T-helper 2 cell treated with Interferon-gamma antibody and Interleukin-4, amounts not matched to agents 5 μg/mL and 100 μg/mL, for 36 hours (primary cell): ENCODE results near the gene CFAP20.

Experiments used
- DNase-seq: peaks from one replicate; pipeline ENCODE4 v3.0.0; 2021; ENCODE audit warnings: low spot score
- H3K27ac Mint-ChIP-seq: one replicate; pipeline ENCODE4 v1.8.0; 2021; ENCODE audit warnings: mild to moderate bottlenecking, mixed read lengths
- H3K27me3 Mint-ChIP-seq: one replicate; pipeline ENCODE4 v1.8.0; 2021; ENCODE audit warnings: low read depth, mixed read lengths
- H3K36me3 Mint-ChIP-seq: one replicate; pipeline ENCODE4 v1.8.0; 2021; ENCODE audit warnings: low read depth, mixed read lengths
- H3K4me1 Mint-ChIP-seq: one replicate; pipeline ENCODE4 v1.8.0; 2021; ENCODE audit warnings: low read depth, mixed read lengths
- H3K4me3 Mint-ChIP-seq: one replicate; pipeline ENCODE4 v1.8.0; 2022; ENCODE audit warnings: mild to moderate bottlenecking, moderate library complexity, mixed read lengths
- H3K9me3 Mint-ChIP-seq: one replicate; pipeline ENCODE4 v1.8.0; 2021; ENCODE audit warnings: mixed read lengths

The CFAP20 gene

GRCh38 chr16:58137581-58137980, 8.4 kb upstream of the CFAP20 start:
- no peak for DNase-seq
- Mint-ChIP-seq H3K27ac (no peak overlapping the region), H3K36me3 (peaks cover 3% of the 10 kb centered on the region), H3K27me3 (no peaks in the 10 kb centered on the region), H3K4me1 (no peaks in the 10 kb centered on the region), H3K4me3 (no peak overlapping the region), H3K9me3 (peaks cover 17% of the 10 kb centered on the region)

DNA sequence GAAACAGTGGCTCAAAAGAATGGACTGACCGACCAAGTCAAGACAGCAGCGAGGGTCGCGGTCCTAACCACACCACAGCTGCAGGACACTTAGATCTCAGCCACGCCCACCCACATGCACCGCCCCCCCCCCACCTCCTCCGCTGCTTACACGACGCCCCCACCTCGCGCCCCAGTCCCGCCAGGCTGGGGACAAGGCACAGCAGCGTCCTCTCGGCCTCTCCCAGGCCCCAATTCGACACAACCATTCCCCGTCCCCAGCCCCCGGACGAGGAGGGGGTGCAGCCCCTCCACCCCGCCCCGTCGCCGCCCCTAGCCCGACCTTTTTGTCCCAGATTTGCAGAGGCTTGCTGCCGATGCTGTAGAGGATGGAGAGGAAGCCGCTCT, 477 bp downstream of the CFAP20 start:
- peak overlapping the region; percentile 82 for H3K27ac Mint-ChIP-seq
- H3K36me3 Mint-ChIP-seq, result peaks cover 9% of the 10 kb centered on the region
- H3K4me3 Mint-ChIP-seq, result peak overlapping the region; percentile 87
- H3K9me3 Mint-ChIP-seq, result no peaks in the 10 kb centered on the region
- no peaks in the 10 kb centered on the region for H3K27me3 Mint-ChIP-seq
- peaks cover 38% of the 10 kb centered on the region for H3K4me1 Mint-ChIP-seq
- no peak for DNase-seq

DNA sequence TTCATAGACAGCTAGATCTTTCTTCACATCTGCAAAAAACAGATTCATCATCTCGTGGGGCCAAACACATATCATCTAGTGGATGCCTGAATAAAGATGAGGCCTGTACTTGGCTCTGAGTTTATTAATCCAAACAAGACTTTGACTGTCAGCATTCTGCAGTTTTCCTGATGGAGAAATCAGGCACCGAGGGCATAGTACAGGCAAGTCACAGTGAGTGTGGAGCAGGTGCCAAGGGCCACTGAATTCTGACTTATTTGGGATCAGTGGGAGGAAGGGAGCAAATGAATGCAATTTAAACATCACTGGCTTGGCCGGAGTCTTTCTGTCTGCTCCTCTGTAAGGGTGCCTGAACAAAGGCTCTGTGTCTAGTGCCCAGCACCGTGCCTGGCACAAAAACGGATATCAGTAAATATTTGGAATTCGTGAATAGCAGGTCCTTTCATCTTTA, 975 bp downstream of the CFAP20 start:
- Mint-ChIP-seq H3K27ac (peak overlapping the region; percentile 82), H3K27me3 (no peaks in the 10 kb centered on the region), H3K9me3 (no peaks in the 10 kb centered on the region), H3K36me3 (peaks cover 9% of the 10 kb centered on the region), H3K4me3 (peak overlapping the region; percentile 87), H3K4me1 (peaks cover 39% of the 10 kb centered on the region)
- no peak for DNase-seq

DNA sequence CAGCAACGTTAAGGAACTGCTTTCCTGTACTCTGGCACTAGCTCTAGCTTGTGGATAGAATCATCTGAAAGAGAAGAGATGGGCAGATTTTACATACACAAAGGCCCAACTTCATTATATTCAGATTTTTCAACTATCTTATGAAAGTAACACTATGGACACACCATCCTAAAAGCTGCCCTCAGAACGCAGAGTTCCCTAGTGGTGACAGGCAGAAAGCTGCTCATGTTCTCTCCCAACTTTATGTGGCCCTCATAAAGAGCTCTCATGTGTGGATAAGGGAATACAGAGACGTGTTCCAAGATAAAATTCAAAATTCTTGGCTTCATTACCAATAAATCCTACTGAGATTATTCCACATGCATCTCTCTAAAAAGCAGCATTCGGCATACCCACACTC, 1.5 kb downstream of the CFAP20 start:
- peak overlapping the region; percentile 82 for H3K27ac Mint-ChIP-seq
- H3K4me3 Mint-ChIP-seq, result peak overlapping the region; percentile 87
- peaks cover 9% of the 10 kb centered on the region for H3K36me3 Mint-ChIP-seq
- no peak for DNase-seq
- H3K27me3 Mint-ChIP-seq, result no peaks in the 10 kb centered on the region
- H3K9me3 Mint-ChIP-seq, result no peaks in the 10 kb centered on the region
- peaks cover 40% of the 10 kb centered on the region for H3K4me1 Mint-ChIP-seq

DNA sequence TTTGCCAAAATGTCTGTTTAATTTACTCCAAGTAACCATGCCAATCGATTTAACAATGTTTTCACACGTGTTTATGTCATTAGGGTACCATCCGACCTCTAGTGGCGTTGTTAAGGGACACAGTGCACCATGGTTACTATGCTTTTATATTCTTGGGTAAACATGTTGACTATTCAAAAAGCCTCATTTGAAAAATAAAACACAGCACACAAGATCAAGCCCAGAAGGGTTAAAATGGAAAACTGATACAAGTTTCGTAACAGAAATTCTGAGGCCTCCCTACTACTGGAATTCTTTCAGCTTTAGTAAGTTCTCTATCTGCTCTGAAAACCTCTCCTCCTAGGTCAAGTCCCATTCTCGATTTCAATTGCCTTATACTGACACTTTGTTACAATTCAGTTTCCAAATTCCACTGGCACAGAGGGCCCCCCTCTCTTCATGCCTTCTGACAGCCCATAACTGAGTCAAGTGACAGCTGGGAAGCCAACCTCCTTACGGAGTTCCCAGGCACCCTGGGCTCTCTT, 2.1 kb downstream of the CFAP20 start:
- H3K4me1 Mint-ChIP-seq, result peaks cover 42% of the 10 kb centered on the region

GRCh38 chr16:58126451-58126961, 2.7 kb downstream of the CFAP20 start:
- peak overlapping the region; percentile 82 for H3K27ac Mint-ChIP-seq
- H3K4me1 Mint-ChIP-seq, result peaks cover 47% of the 10 kb centered on the region
- no peaks in the 10 kb centered on the region for H3K27me3 Mint-ChIP-seq
- H3K4me3 Mint-ChIP-seq, result peak overlapping the region; percentile 87
- H3K9me3 Mint-ChIP-seq, result no peaks in the 10 kb centered on the region
- no peak for DNase-seq
- peaks cover 9% of the 10 kb centered on the region for H3K36me3 Mint-ChIP-seq

More for the DNA sequence above, 2.1 kb downstream of the CFAP20 start:
- peaks cover 9% of the 10 kb centered on the region for H3K36me3 Mint-ChIP-seq
- peak overlapping the region; percentile 87 for H3K4me3 Mint-ChIP-seq
- no peaks in the 10 kb centered on the region for H3K9me3 Mint-ChIP-seq
- no peaks in the 10 kb centered on the region for H3K27me3 Mint-ChIP-seq
- H3K27ac Mint-ChIP-seq, result peak overlapping the region; percentile 82
- DNase-seq, result no peak

- Mint-ChIP-seq H3K4me1 (peaks cover 52% of the 10 kb centered on the region), H3K36me3 (peaks cover 9% of the 10 kb centered on the region), H3K27ac (peak overlapping the region; percentile 5), H3K4me3 (no peak overlapping the region), H3K27me3 (no peaks in the 10 kb centered on the region), H3K9me3 (no peaks in the 10 kb centered on the region)
- DNase-seq, result no peak
Measured at GRCh38 chr16:58125781-58126335, 3.3 kb downstream of the CFAP20 start.

DNA sequence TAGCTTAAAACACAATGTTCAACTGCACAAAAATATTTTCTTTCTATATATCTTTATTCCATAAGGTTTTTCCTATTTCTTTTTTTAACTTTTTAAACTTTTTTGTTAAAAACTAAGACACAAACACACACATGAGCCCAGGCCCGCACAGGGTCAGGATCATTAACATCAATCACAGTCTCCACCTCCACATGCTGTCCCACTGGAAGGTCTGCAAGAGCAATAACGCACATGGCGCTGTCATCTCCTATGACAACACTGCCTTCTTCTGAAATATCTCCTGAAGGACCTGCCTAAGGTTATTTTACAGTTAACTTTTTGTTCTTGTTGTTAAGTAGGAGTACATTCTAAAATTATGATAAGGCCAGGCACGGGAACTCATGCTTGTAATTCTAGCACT, 4.1 kb downstream of the CFAP20 start:
- no peak overlapping the region for H3K4me3 Mint-ChIP-seq
- DNase-seq, result no peak
- H3K9me3 Mint-ChIP-seq, result no peaks in the 10 kb centered on the region
- peaks cover 53% of the 10 kb centered on the region for H3K4me1 Mint-ChIP-seq
- H3K36me3 Mint-ChIP-seq, result peaks cover 9% of the 10 kb centered on the region
- no peaks in the 10 kb centered on the region for H3K27me3 Mint-ChIP-seq
- no peak overlapping the region for H3K27ac Mint-ChIP-seq

DNA sequence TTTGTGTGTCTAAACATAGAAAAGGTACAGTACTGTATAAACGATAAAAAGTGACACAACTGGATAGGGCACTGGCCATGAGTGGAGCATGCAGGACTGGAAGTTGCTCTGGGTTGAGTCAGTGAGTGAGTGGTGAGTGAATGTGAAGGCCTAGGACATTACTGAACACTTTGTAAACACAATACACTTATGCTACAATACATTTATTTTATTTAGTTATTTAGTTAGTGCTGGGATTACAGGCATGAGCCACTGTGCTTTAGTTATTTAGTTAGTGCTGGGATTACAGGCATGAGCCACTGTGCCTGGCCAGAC, 4.6 kb downstream of the CFAP20 start:
- H3K9me3 Mint-ChIP-seq, result no peaks in the 10 kb centered on the region
- DNase-seq, result no peak
- peaks cover 53% of the 10 kb centered on the region for H3K4me1 Mint-ChIP-seq
- no peak overlapping the region for H3K4me3 Mint-ChIP-seq
- peaks cover 8% of the 10 kb centered on the region for H3K36me3 Mint-ChIP-seq
- H3K27me3 Mint-ChIP-seq, result no peaks in the 10 kb centered on the region
- H3K27ac Mint-ChIP-seq, result no peak overlapping the region

DNA sequence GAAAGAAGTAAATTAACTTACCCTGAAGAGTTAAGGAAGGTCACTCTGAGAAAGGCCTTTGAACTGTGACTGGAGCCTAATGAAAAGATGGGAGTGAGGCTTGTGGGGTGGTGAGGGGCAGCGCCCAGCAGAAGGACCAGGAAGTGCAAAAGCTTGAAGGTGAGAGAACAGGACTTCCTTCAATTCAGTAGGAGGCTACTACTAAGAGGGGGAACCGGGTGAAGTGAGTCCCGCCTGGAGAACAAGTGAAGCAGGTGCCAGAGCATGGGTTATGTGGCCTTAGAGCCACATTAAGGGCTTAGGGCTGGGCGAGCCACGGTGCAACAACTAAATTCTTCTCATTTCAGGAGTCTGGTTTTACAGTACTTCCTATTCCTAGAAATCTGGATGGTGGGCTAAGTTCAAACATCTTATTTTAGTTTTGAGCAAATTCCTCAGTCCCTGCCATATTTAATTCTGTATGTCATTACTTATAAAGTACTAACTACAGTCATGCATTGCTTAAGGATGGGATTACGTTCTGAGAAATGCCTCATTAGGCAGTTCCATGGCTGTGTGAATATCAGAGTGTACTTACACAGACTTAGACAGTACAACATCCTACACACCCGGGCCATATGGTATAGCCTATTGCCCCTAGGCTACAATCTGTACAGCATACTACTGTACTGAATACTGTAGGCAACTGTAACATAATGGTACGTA, 5.1 kb downstream of the CFAP20 start:
- Mint-ChIP-seq H3K9me3 (no peaks in the 10 kb centered on the region), H3K27ac (no peak overlapping the region), H3K4me1 (peaks cover 53% of the 10 kb centered on the region), H3K27me3 (no peaks in the 10 kb centered on the region), H3K36me3 (peaks cover 6% of the 10 kb centered on the region), H3K4me3 (no peak overlapping the region)
- DNase-seq, result no peak

DNA sequence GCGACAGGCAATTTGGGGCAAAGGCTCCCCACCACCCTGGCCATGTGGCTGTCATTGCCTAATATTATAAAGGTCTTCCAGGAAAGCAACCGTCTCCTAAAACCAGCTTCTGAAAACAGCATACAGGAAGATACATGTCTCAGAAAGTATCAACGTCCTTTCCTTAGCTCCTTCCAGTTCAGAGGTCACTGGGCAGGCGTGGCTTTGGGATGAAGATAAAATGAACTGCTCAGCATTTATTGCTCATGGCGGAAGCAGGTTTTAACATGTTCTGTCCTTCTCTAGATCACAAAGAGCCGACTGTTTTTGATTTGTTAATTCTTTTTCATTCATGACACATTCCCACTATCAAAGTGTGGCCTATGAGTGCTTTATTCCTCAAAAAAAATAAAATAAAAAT, 8.0 kb downstream of the CFAP20 start:
- no peak for DNase-seq

DNA sequence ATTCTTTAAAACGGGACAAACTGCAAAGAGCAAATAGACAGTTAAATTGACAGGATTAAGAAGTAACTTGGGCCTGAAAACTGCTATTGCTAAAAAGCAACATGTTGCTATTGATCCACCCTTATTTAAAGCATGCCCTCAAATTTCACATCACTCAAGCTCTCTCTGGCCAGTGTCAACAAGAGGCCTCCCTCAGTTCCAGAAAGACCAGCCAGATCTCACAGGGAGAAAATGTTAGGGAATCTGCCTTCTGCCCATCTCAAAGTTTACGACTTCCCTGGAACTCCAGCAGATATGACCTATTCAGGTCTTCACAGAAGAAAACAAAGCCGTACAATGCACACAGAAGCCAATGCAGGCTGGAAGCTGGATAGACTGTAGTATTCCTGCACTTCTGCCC, 8.9 kb downstream of the CFAP20 start:
- DNase-seq, result no peak
- Mint-ChIP-seq H3K36me3 (peaks cover 5% of the 10 kb centered on the region), H3K9me3 (no peaks in the 10 kb centered on the region), H3K4me1 (peaks cover 30% of the 10 kb centered on the region), H3K4me3 (no peak overlapping the region), H3K27me3 (no peaks in the 10 kb centered on the region), H3K27ac (no peak overlapping the region)

More for the DNA sequence above, 8.0 kb downstream of the CFAP20 start:
- Mint-ChIP-seq H3K27ac (no peak overlapping the region), H3K4me1 (peaks cover 34% of the 10 kb centered on the region), H3K27me3 (no peaks in the 10 kb centered on the region), H3K4me3 (no peak overlapping the region), H3K9me3 (no peaks in the 10 kb centered on the region), H3K36me3 (no peaks in the 10 kb centered on the region)

- Mint-ChIP-seq H3K4me1 (peaks cover 26% of the 10 kb centered on the region), H3K27me3 (no peaks in the 10 kb centered on the region), H3K9me3 (no peaks in the 10 kb centered on the region), H3K36me3 (peaks cover 12% of the 10 kb centered on the region), H3K27ac (no peak overlapping the region), H3K4me3 (no peak overlapping the region)
- DNase-seq, result no peak
Measured at GRCh38 chr16:58119509-58119845, 9.7 kb downstream of the CFAP20 start.

DNA sequence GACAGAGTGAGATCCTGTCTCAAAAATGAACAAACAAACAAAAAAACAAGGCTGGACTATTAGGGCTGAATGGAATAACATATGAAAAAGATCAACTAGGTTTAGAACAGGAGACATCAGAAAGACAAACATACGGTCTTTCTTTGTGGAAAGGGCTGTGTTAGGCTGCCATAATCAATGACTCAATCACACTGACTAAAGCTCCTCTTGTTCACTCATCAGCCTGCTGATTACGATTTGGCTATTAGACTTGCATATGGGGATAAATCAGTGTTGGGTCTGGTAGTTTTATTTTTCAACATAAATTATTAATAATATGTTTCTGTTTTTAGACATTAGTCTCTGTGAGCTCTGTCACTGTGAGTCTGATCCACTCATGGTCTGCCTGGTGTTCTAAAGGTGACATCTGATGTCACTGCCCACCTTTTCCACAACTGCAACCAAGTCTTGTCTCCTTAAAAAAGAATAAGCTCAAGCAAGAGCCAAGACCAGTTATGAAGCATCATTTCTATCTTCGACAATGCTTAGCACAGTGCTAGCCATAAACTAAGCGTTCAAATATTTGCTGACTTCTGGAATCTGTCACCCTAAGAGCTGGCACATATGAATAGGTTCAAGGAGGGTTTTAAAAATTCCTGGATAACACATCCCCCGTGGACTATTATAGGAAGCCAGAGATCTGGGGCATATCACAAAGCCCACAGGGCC, 10.2 kb downstream of the CFAP20 start:
- DNase-seq, result no peak
- peaks cover 21% of the 10 kb centered on the region for H3K4me1 Mint-ChIP-seq
- no peak overlapping the region for H3K27ac Mint-ChIP-seq
- H3K36me3 Mint-ChIP-seq, result peaks cover 12% of the 10 kb centered on the region
- no peak overlapping the region for H3K4me3 Mint-ChIP-seq
- H3K27me3 Mint-ChIP-seq, result no peaks in the 10 kb centered on the region
- H3K9me3 Mint-ChIP-seq, result no peaks in the 10 kb centered on the region
